Brain microvascular endothelial cell (primary cell): Measurements from ENCODE around the gene CPA4.

Experiments
- DNase-seq: peaks from one replicate; pipeline ENCODE4 v3.0.0-alpha.2; 2020
- H3K27ac ChIP-seq: fragments of 250-450 bp; sonication (Bioruptor Pico); 2 replicates; pipeline ENCODE4 v1.5.1; 2020; ENCODE audit warnings: mild to moderate bottlenecking, moderate library complexity
- H3K27me3 ChIP-seq: fragments of 250-450 bp; sonication (Bioruptor Pico); replicated peaks from 2 replicates; pipeline ENCODE4 v1.5.1; 2020; ENCODE audit warnings: mild to moderate bottlenecking
- H3K36me3 ChIP-seq: fragments of 250-450 bp; sonication (Bioruptor Pico); replicated peaks from 2 replicates; pipeline ENCODE4 v1.5.1; 2020; ENCODE audit warnings: mild to moderate bottlenecking
- H3K4me3 ChIP-seq: 2 replicates; pipeline ENCODE4 v1.5.1; 2011; ENCODE audit warnings: low read depth, mild to moderate bottlenecking, control low read depth, low read length, moderate library complexity
- in situ Hi-C: cut with HindIII; loops from 2 replicates; pipeline ENCODE4 v1.10.0; 2017; ENCODE audit warnings: low sequenced_read_pairs, low pct_ligation_motif_present
- TF ChIP-seq, protein P1 (sequence below): IDR thresholded peaks from 2 replicates; pipeline ENCODE4 v1.5.1; 2011; ENCODE audit warnings: low read depth, mild to moderate bottlenecking, moderate library complexity, low read length, control low read depth, inconsistent platforms; ENCODE audit errors: missing control alignments

CPA4 gene

GRCh38 chr7:130273933-130274255 is 19.1 kb upstream of the CPA4 start:
- Histone ChIP-seq H3K27me3 (no peaks in the 10 kb centered on the region), H3K27ac (no peak overlapping the region), H3K36me3 (no peaks in the 10 kb centered on the region), H3K4me3 (no peak overlapping the region)
- TF ChIP-seq, protein P1, sequence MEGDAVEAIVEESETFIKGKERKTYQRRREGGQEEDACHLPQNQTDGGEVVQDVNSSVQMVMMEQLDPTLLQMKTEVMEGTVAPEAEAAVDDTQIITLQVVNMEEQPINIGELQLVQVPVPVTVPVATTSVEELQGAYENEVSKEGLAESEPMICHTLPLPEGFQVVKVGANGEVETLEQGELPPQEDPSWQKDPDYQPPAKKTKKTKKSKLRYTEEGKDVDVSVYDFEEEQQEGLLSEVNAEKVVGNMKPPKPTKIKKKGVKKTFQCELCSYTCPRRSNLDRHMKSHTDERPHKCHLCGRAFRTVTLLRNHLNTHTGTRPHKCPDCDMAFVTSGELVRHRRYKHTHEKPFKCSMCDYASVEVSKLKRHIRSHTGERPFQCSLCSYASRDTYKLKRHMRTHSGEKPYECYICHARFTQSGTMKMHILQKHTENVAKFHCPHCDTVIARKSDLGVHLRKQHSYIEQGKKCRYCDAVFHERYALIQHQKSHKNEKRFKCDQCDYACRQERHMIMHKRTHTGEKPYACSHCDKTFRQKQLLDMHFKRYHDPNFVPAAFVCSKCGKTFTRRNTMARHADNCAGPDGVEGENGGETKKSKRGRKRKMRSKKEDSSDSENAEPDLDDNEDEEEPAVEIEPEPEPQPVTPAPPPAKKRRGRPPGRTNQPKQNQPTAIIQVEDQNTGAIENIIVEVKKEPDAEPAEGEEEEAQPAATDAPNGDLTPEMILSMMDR = no peak
- no peak for DNase-seq
- in situ Hi-C loops = no loop called here

DNA sequence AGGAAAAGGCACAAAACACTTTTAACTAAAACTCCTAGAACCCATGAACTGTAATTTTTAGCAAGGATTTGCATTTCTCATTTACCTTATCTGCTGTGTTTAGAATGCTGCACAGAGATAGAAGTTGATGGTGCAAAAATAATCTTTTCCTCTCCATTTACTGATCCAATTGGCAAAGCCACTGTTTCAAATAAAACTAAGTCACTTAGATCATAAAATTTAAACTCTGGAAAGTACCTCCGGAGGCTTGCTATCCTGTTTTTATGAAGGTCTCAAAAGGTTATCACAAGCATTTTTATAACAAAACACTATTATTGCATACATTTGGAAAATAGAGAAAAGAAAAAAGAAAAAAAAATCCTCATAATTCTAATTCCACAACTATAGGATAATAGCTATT is 18.7 kb upstream of the CPA4 start:
- no peak for DNase-seq
- in situ Hi-C loops = no loop called here
- Histone ChIP-seq H3K4me3 (no peak overlapping the region), H3K27ac (no peak overlapping the region), H3K27me3 (no peaks in the 10 kb centered on the region), H3K36me3 (no peaks in the 10 kb centered on the region)
- TF ChIP-seq, protein P1 = no peak

GRCh38 chr7:130274983-130275591 is 17.9 kb upstream of the CPA4 start:
- TF ChIP-seq, protein P1 = no peak
- Histone ChIP-seq H3K27ac (no peak overlapping the region), H3K27me3 (no peaks in the 10 kb centered on the region), H3K36me3 (no peaks in the 10 kb centered on the region), H3K4me3 (no peak overlapping the region)
- no peak for DNase-seq
- in situ Hi-C loops = no loop called here

GRCh38 chr7:130275826-130276297 is 17.1 kb upstream of the CPA4 start:
- Histone ChIP-seq H3K4me3 (no peak overlapping the region), H3K27me3 (no peaks in the 10 kb centered on the region), H3K27ac (no peak overlapping the region), H3K36me3 (no peaks in the 10 kb centered on the region)
- DNase-seq = no peak
- TF ChIP-seq, protein P1 = no peak
- in situ Hi-C loops = no loop called here

- TF ChIP-seq, protein P1 = no peak
- no peaks in the 10 kb centered on the region for H3K27me3 ChIP-seq
- H3K4me3 ChIP-seq = no peak overlapping the region
- no peak for DNase-seq
- in situ Hi-C loops = no loop called here
- H3K27ac ChIP-seq = no peak overlapping the region
- no peaks in the 10 kb centered on the region for H3K36me3 ChIP-seq
Observed at GRCh38 chr7:130276796-130277762, 15.9 kb upstream of the CPA4 start.
